GM23338 (cell line): ENCODE results near the gene MTRFR. TPM values are rescaled to one million over a fixed set of nuclear protein-coding genes. Genes with fewer than 3 reads are reported as not detected.

Experiments
- ATAC-seq: fragments of 200-7000 bp; cut with Tn5 transposase; 3 replicates; pipeline ENCODE4 v1.9.1; 2020
- DNase-seq: peaks from one replicate; pipeline ENCODE4 v3.0.0-alpha.2; 2015; ENCODE audit warnings: low spot score
- H2AFZ ChIP-seq: fragments of 200-600 bp; sonication (generic); 2 replicates; pipeline ENCODE4 v1.8.0; 2016; ENCODE audit warnings: antibody characterized with exemption, mild to moderate bottlenecking, moderate library complexity
- H3F3A ChIP-seq: fragments of 200-600 bp; sonication (generic); replicated peaks from 2 replicates; pipeline ENCODE4 v1.8.0; 2017; ENCODE audit warnings: antibody characterized with exemption, mixed run types, low read depth
- H3K27ac ChIP-seq: fragments of 200-600 bp; sonication (generic); 2 replicates; pipeline ENCODE4 v1.6.1; 2016; ENCODE audit warnings: low read depth
- H3K27me3 ChIP-seq: fragments of 200-600 bp; sonication (generic); 2 replicates; pipeline ENCODE4 v1.8.0; 2016; ENCODE audit warnings: mild to moderate bottlenecking, mixed run types, moderate library complexity; ENCODE audit not compliant: insufficient read depth
- H3K36me3 ChIP-seq: fragments of 200-600 bp; sonication (generic); 2 replicates; pipeline ENCODE4 v1.8.0; 2016; ENCODE audit warnings: mild to moderate bottlenecking; ENCODE audit not compliant: insufficient read depth
- H3K4me1 ChIP-seq: fragments of 200-600 bp; sonication (generic); 2 replicates; pipeline ENCODE4 v1.8.0; 2016; ENCODE audit warnings: mild to moderate bottlenecking, moderate library complexity; ENCODE audit not compliant: insufficient read depth
- H3K4me2 ChIP-seq: fragments of 200-600 bp; sonication (generic); 2 replicates; pipeline ENCODE4 v1.7.1; 2017; ENCODE audit warnings: mixed run types
- H3K4me3 ChIP-seq: fragments of 200-600 bp; sonication (generic); 2 replicates; pipeline ENCODE4 v1.6.1; 2016; ENCODE audit warnings: mixed run types
- H3K79me2 ChIP-seq: fragments of 200-600 bp; sonication (generic); replicated peaks from 2 replicates; pipeline ENCODE4 v1.8.0; 2017; ENCODE audit warnings: mild to moderate bottlenecking; ENCODE audit not compliant: insufficient read depth
- H3K9me2 ChIP-seq: fragments of 200-600 bp; sonication (generic); 2 replicates; pipeline ENCODE4 v1.8.0; 2017; ENCODE audit not compliant: insufficient read depth
- H4K20me1 ChIP-seq: fragments of 200-600 bp; sonication (generic); replicated peaks from 2 replicates; pipeline ENCODE4 v1.8.0; 2017; ENCODE audit warnings: mild to moderate bottlenecking; ENCODE audit not compliant: insufficient read depth
- H3K27ac Mint-ChIP-seq: 2 replicates; pipeline ENCODE4 v1.8.0; 2020; ENCODE audit warnings: inconsistent platforms, mild to moderate bottlenecking, moderate library complexity, mixed read lengths
- H3K27me3 Mint-ChIP-seq: 3 replicates; pipeline ENCODE4 v1.8.0; 2022; ENCODE audit warnings: low read depth, mild to moderate bottlenecking, moderate library complexity, mixed read lengths, inconsistent platforms; ENCODE audit not compliant: insufficient read depth, poor library complexity
- H3K36me3 Mint-ChIP-seq: 3 replicates; pipeline ENCODE4 v1.8.0; 2021; ENCODE audit warnings: low read depth, mild to moderate bottlenecking, inconsistent platforms, moderate library complexity, mixed read lengths
- H3K4me1 Mint-ChIP-seq: 3 replicates; pipeline ENCODE4 v1.8.0; 2020; ENCODE audit warnings: mild to moderate bottlenecking, inconsistent platforms, mixed read lengths
- H3K4me3 Mint-ChIP-seq: 3 replicates; pipeline ENCODE4 v1.8.0; 2021; ENCODE audit warnings: moderate library complexity, mild to moderate bottlenecking, inconsistent platforms, mixed read lengths
- H3K9me3 Mint-ChIP-seq: 3 replicates; pipeline ENCODE4 v1.8.0; 2020; ENCODE audit warnings: moderate library complexity, mild to moderate bottlenecking, inconsistent platforms, mixed read lengths
- CREB1 ChIP-seq: fragments of 250-450 bp; sonication (Bioruptor Pico); IDR thresholded peaks from 2 replicates; pipeline ENCODE4 v1.5.0; 2020; ENCODE audit warnings: low read depth, mild to moderate bottlenecking, moderate library complexity
- ETS1 ChIP-seq: IDR thresholded peaks from 2 replicates; pipeline ENCODE4 v1.6.1; 2016; ENCODE audit warnings: antibody characterized with exemption
- EZH2 ChIP-seq: fragments of 200-600 bp; sonication (generic); IDR thresholded peaks from one replicate; pipeline ENCODE4 v1.8.0; 2017; ENCODE audit warnings: antibody characterized with exemption, mild to moderate bottlenecking, low read depth; ENCODE audit not compliant: unreplicated experiment
- EZH2phosphoT487 ChIP-seq: fragments of 200-600 bp; sonication (generic); IDR thresholded peaks from one replicate; pipeline ENCODE4 v1.8.1; 2018; ENCODE audit warnings: antibody characterized with exemption; ENCODE audit not compliant: unreplicated experiment
- POLR2AphosphoS5 ChIP-seq: IDR thresholded peaks from 2 replicates; pipeline ENCODE4 v1.6.1; 2016; ENCODE audit warnings: antibody characterized with exemption, low read depth
- STAT1 ChIP-seq: IDR thresholded peaks from one replicate; pipeline ENCODE4 v1.6.1; 2016; ENCODE audit warnings: antibody characterized with exemption; ENCODE audit not compliant: unreplicated experiment
- ZNF331 ChIP-seq: fragments of 250-450 bp; sonication (Bioruptor Pico); IDR thresholded peaks from 2 replicates; pipeline ENCODE4 v1.5.0; 2020; ENCODE audit warnings: low read depth, mild to moderate bottlenecking, moderate library complexity
- ZNF462 ChIP-seq: fragments of 250-450 bp; sonication (Bioruptor Pico); IDR thresholded peaks from 2 replicates; pipeline ENCODE4 v1.5.0; 2020; ENCODE audit warnings: mild to moderate bottlenecking, moderate library complexity
- polyA plus RNA-seq: library from polyadenylated mRNA; unstranded; fragments of >200 nt; fragmentation: Nextera tagmentation; extraction: Ambion mirVana; gene quantifications from 2 replicates; pipeline ENCODE4 v1.2.1, GENCODE V29; 2016
- total RNA-seq: library from RNA; depleted of rRNA; stranded (reverse); fragments of >200 nt; shearing (Covaris generic); gene quantifications from 2 replicates; pipeline ENCODE4 v1.2.3, GENCODE V29; 2014

MTRFR gene
- total and polyA plus RNA-seq, 2 experiments from 2014 or later = 14.8 to 38.4 TPM

GRCh38 chr12:123232472-123232806 lies 797 bp upstream of the MTRFR start:
- H3K27me3 Mint-ChIP-seq = peaks cover 17% of the 10 kb centered on the region
- Histone ChIP-seq H3K4me3 (peak overlapping the region; percentile 64), H3K36me3 (no peaks in the 10 kb centered on the region; the same call in 1 of the 2 replicates), H4K20me1 (peaks cover 4% of the 10 kb centered on the region; the same call in 1 of the 2 replicates), H3K4me1 (peaks cover 11% of the 10 kb centered on the region), H2AFZ (peak overlapping the region; percentile 90), H3K4me2 (peak overlapping the region; percentile 93), H3K9me2 (no peaks in the 10 kb centered on the region), H3K79me2 (peaks cover 46% of the 10 kb centered on the region), H3K27ac (peak overlapping the region; percentile 86), H3F3A (peaks cover 3% of the 10 kb centered on the region; the same call in 1 of the 2 replicates), H3K27me3 (no peaks in the 10 kb centered on the region)
- no peaks in the 10 kb centered on the region for H3K9me3 Mint-ChIP-seq
- ATAC-seq = peak; percentile 23
- peaks cover 11% of the 10 kb centered on the region for H3K36me3 Mint-ChIP-seq
- TF ChIP-seq ETS1 = no peak
- TF ChIP-seq EZH2phosphoT487 = no peak
- no peak for TF ChIP-seq STAT1
- no peak for TF ChIP-seq CREB1 (CRISPR knock-in tag)
- TF ChIP-seq POLR2AphosphoS5 = no peak
- no peak for TF ChIP-seq ZNF462
- no peak for TF ChIP-seq EZH2
- no peak for TF ChIP-seq ZNF331 (CRISPR knock-in tag)
- H3K4me1 Mint-ChIP-seq = peaks cover 7% of the 10 kb centered on the region; the same call in 2 of the 3 replicates
- H3K27ac Mint-ChIP-seq = peak overlapping the region; percentile 90
- peak overlapping the region; percentile 94 for H3K4me3 Mint-ChIP-seq
- no peak for DNase-seq
